ENCODE measurements around the gene UEVLD. TPM values are rescaled to one million over a fixed set of nuclear protein-coding genes. Genes with fewer than 3 reads are reported as not detected.

Gene UEVLD
- total RNA-seq (22.1 and 25.9 TPM in 2 replicates), polyA plus RNA-seq (25.4 and 29.0 TPM in 2 replicates), polyA minus RNA-seq (ENCODE audit: low replicate concordance) (8.1 and 14.9 TPM in 2 replicates)
- polyA plus RNA-seq (2012), result 15.3 and 20.2 TPM in 2 replicates

DNA sequence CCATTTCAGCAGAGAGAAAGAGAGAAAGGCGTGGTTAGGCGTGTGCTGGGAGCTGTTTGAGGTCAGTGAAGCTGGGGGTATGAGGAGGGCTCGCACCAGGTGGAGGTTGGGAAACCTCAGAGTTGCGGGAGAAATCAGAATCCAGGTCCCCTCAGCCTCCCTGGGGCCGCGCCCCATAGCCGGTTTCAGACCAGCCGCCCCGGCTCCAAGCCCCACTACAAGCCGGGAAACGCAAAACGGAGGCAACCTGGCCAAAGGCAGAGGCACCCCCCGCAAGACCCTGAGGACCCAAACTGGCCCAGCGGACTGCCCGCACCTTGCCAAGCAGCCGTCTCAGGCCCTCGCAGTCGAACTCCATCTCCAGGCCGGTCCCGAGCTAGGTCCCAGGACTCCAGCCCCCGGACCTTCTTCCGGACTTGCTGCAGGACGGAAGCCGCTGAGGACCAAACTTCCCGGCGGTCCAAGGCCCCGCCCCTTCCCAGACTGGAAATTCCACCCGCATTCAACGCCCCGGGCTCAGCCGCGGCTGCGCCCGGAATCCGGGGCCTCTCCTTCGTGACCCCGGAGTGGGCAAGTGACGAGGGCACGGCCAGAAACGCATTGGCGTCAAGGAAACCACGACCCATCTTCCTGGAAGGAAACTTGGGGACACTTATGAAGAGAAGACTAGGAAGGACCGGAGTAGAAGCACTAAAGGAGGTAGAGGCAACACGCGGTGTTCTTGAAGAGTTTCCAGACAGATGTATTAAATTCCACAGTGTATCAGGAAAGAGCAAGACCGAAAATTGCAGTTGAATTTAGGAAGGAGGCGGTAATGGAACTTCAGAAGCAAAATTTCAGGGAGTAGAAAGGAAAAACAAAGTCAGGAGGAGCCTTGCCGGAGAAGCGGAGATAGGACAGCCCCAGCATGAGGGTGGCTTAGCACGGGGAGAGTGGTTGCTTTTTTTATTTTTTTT, at the start of gene UEVLD:
Gene UEVLD, minus strand, starts transcription at position 438 of the 956 bp plus-strand sequence. Its CDS starts 80 bp downstream, at position 358.
- H3K9ac ChIP-seq (ENCODE audit: insufficient read depth, low read length), result peak within 1 kb of the TSS; percentile 94
- DNase-seq (ENCODE audit: low read depth in 2 of 2), result peak; percentile 92
- peak within 1 kb of the TSS; percentile 91 to 96 (median 92) for H3K4me3 ChIP-seq (replicated peaks in 1 of 4; ENCODE audit: control extremely low read depth in 1 of 4, insufficient read depth in 1 of 4, low read depth in 3 of 4, low read length in 4 of 4)
- no peaks in the 10 kb centered on the region for H3K27me3 ChIP-seq (ENCODE audit: control insufficient read depth, insufficient read depth, low read length)
- H3K9me3 ChIP-seq (ENCODE audit: control insufficient read depth, insufficient read depth, low read depth, low read length), result no peaks in the 10 kb centered on the region
- H3K27ac ChIP-seq (ENCODE audit: insufficient read depth, low read length), result peak within 1 kb of the TSS; percentile 85
- no peaks in the 10 kb centered on the region for H3K36me3 ChIP-seq (ENCODE audit: control insufficient read depth, insufficient read depth, low read length)
- no peak for TF ChIP-seq EZH2 (IDR thresholded peaks at IDR 0.05; ENCODE audit: low read length, missing control alignments)
- TF ChIP-seq, protein P1, sequence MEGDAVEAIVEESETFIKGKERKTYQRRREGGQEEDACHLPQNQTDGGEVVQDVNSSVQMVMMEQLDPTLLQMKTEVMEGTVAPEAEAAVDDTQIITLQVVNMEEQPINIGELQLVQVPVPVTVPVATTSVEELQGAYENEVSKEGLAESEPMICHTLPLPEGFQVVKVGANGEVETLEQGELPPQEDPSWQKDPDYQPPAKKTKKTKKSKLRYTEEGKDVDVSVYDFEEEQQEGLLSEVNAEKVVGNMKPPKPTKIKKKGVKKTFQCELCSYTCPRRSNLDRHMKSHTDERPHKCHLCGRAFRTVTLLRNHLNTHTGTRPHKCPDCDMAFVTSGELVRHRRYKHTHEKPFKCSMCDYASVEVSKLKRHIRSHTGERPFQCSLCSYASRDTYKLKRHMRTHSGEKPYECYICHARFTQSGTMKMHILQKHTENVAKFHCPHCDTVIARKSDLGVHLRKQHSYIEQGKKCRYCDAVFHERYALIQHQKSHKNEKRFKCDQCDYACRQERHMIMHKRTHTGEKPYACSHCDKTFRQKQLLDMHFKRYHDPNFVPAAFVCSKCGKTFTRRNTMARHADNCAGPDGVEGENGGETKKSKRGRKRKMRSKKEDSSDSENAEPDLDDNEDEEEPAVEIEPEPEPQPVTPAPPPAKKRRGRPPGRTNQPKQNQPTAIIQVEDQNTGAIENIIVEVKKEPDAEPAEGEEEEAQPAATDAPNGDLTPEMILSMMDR (conservative IDR thresholded peaks at IDR 0.05 in 1 of 2, IDR thresholded peaks at IDR 0.05 in 1 of 2; ENCODE audit: low read depth in 1 of 2, low read length in 2 of 2), result no peak
- peaks cover 8% of the 10 kb centered on the region for H3K4me1 ChIP-seq (ENCODE audit: control insufficient read depth, extremely low read depth, insufficient read depth, low read length)
- H3K4me2 ChIP-seq (ENCODE audit: extremely low read depth, insufficient read depth, low read length), result peak within 1 kb of the TSS; percentile 100
- H3K79me2 ChIP-seq (ENCODE audit: control insufficient read depth, insufficient read depth, low read length), result peaks cover 31% of the 10 kb centered on the region
- H2AFZ ChIP-seq (ENCODE audit: low read length), result peak within 1 kb of the TSS; percentile 96
- no peaks in the 10 kb centered on the region for H4K20me1 ChIP-seq (ENCODE audit: control insufficient read depth, extremely low read depth, insufficient read depth, low read length)

DNA sequence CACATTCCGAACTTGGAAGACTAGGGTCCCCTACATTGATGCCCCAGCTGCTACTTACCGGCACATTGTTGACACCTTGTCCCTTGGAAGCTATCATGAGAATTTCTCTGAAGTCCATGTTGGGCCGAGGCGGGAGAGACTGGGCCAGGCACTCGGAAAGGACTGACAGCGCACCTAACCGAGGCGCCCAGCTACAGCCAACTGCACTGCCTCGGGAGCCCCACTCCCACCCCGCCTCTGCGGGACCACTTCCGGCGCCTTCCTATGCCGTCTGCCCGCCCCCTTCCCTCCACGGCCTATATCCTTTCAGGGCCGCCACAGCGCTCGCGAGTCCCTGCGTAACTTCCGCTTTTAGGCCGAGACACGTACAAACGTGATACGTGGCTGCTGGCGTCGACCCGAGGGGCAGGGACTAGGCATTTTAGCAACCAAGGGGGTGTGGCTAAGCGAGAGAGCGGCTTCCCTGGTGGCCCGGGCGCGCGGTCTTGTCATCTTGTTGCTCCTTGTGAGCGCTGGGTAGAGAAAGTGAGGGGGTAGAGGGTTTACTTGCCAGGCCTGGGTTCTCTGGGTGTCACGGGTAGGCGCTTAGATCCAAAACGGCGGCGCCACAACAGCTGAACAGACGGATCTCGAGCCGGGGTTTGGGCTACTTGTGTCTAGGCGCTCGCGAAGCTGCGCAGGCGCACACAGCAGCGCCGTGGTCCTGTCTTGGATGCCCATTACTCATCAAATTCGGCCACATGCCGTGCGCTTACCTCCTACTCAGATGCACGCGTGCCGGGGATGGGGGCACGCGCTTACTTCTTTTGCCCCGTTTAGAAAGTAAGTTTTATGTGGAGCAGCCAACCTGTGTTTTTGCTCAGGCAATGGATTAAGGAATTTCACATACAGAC, 45.9 kb upstream of the UEVLD start, which contains the start of gene SPTY2D1:
Gene SPTY2D1, minus strand, starts transcription at position 203 of the 893 bp plus-strand sequence. Its CDS starts 85 bp downstream, at position 118.
- Histone ChIP-seq H3K27me3 (ENCODE audit: control insufficient read depth, insufficient read depth, low read length) (no peaks in the 10 kb centered on the region), H3K27ac (ENCODE audit: insufficient read depth, low read length) (peak within 1 kb of the TSS; percentile 94), H3K4me3 (replicated peaks in 1 of 4; ENCODE audit: control extremely low read depth in 1 of 4, insufficient read depth in 1 of 4, low read depth in 3 of 4, low read length in 4 of 4) (peak within 1 kb of the TSS; percentile 70 to 96 (median 92)), H4K20me1 (ENCODE audit: control insufficient read depth, extremely low read depth, insufficient read depth, low read length) (no peaks in the 10 kb centered on the region), H3K9ac (ENCODE audit: insufficient read depth, low read length) (peak within 1 kb of the TSS; percentile 88), H3K9me3 (ENCODE audit: control insufficient read depth, insufficient read depth, low read depth, low read length) (no peaks in the 10 kb centered on the region), H3K79me2 (ENCODE audit: control insufficient read depth, insufficient read depth, low read length) (peaks cover 42% of the 10 kb centered on the region), H3K4me2 (ENCODE audit: extremely low read depth, insufficient read depth, low read length) (peak within 1 kb of the TSS; percentile 96), H3K36me3 (ENCODE audit: control insufficient read depth, insufficient read depth, low read length) (no peaks in the 10 kb centered on the region), H2AFZ (ENCODE audit: low read length) (peak within 1 kb of the TSS; percentile 88), H3K4me1 (ENCODE audit: control insufficient read depth, extremely low read depth, insufficient read depth, low read length) (peaks cover 6% of the 10 kb centered on the region)
- TF ChIP-seq EZH2 (IDR thresholded peaks at IDR 0.05; ENCODE audit: low read length, missing control alignments), result no peak
- TF ChIP-seq, protein P1 (conservative IDR thresholded peaks at IDR 0.05 in 1 of 2, IDR thresholded peaks at IDR 0.05 in 1 of 2; ENCODE audit: low read depth in 1 of 2, low read length in 2 of 2), result no peak
- DNase-seq (ENCODE audit: low read depth in 2 of 2), result peak; percentile 99 to 100
